GM19238 (cell line): Measurements from ENCODE around the gene FASN.

ENCODE experiments used
- DNase-seq: peaks from one replicate; pipeline ENCODE4 v3.0.0; 2011; ENCODE audit warnings: low spot score; ENCODE audit not compliant: insufficient read length

Gene FASN

GRCh38 chr17:82118168-82118814, 20.3 kb upstream of the FASN start:
- DNase-seq = no peak

GRCh38 chr17:82117139-82118090, 19.4 kb upstream of the FASN start:
- no peak for DNase-seq

- DNase-seq = no peak
Measured at GRCh38 chr17:82116246-82116645, 18.2 kb upstream of the FASN start.

GRCh38 chr17:82114872-82115271, 16.8 kb upstream of the FASN start:
- DNase-seq = no peak

GRCh38 chr17:82114447-82114846, 16.4 kb upstream of the FASN start:
- no peak for DNase-seq

- DNase-seq = no peak
Measured at GRCh38 chr17:82113941-82114340, 15.9 kb upstream of the FASN start.

GRCh38 chr17:82113422-82113821, 15.4 kb upstream of the FASN start:
- DNase-seq = no peak

GRCh38 chr17:82112914-82113311, 14.9 kb upstream of the FASN start:
- DNase-seq = no peak

GRCh38 chr17:82112181-82112913, 14.3 kb upstream of the FASN start:
- DNase-seq = no peak

- DNase-seq = no peak
Measured at GRCh38 chr17:82110298-82110697, 12.3 kb upstream of the FASN start.

GRCh38 chr17:82108961-82109475, 11.0 kb upstream of the FASN start:
- DNase-seq = no peak

GRCh38 chr17:82108496-82108945, 10.5 kb upstream of the FASN start:
- DNase-seq = no peak

- no peak for DNase-seq
Measured at GRCh38 chr17:82108038-82108437, 10.0 kb upstream of the FASN start.

- no peak for DNase-seq
Measured at GRCh38 chr17:82107341-82107860, 9.4 kb upstream of the FASN start.

GRCh38 chr17:82106688-82107305, 8.8 kb upstream of the FASN start:
- no peak for DNase-seq

- DNase-seq = peak; percentile 92
Measured at GRCh38 chr17:82105882-82106687, 8.0 kb upstream of the FASN start.

GRCh38 chr17:82105417-82105881, 7.4 kb upstream of the FASN start:
- no peak for DNase-seq

GRCh38 chr17:82104797-82105416, 6.9 kb upstream of the FASN start:
- DNase-seq = no peak
